Cardiac muscle cell (in vitro differentiated cells and primary cell): ENCODE measurements around the gene MOGAT3. TPM values are rescaled to one million over a fixed set of nuclear protein-coding genes. Genes with fewer than 3 reads are reported as not detected.

Experiments
- DNase-seq, 2 donors: peaks; one replicate each; pipeline versions ENCODE4 v3.0.0 to v3.0.0-alpha.2; 2010 to 2017; ENCODE audit warnings: low read depth in 1 of 2, low spot score in 1 of 2
- H3K27ac ChIP-seq: fragments of 200-600 bp; sonication (generic); 2 replicates; pipeline ENCODE4 v1.5.1; 2016
- H3K27me3 ChIP-seq: fragments of 200-600 bp; sonication (generic); 2 replicates; pipeline ENCODE4 v1.6.0; 2016; ENCODE audit warnings: control low read depth
- H3K36me3 ChIP-seq: fragments of 200-600 bp; sonication (generic); 2 replicates; pipeline ENCODE4 v1.5.1; 2016; ENCODE audit warnings: control low read depth
- H3K4me1 ChIP-seq: fragments of 200-600 bp; sonication (generic); 2 replicates; pipeline ENCODE4 v1.8.1; 2017; ENCODE audit warnings: low read depth, mild to moderate bottlenecking, mixed run types
- H3K4me3 ChIP-seq: fragments of 200-600 bp; sonication (generic); 2 replicates; pipeline ENCODE4 v1.5.1; 2016; ENCODE audit warnings: mild to moderate bottlenecking
- H3K9me3 ChIP-seq: fragments of 200-600 bp; sonication (generic); 2 replicates; pipeline ENCODE4 v1.5.1; 2017; ENCODE audit warnings: low read depth, mild to moderate bottlenecking, control low read depth
- CTCF ChIP-seq: IDR thresholded peaks from 2 replicates; pipeline ENCODE4 v1.5.1; 2012; ENCODE audit warnings: low read depth, mild to moderate bottlenecking, low read length
- polyA plus RNA-seq: library from polyadenylated mRNA; unstranded; fragments of >200 nt; fragmentation: Nextera tagmentation; extraction: Ambion mirVana; gene quantifications from 2 replicates; pipeline ENCODE4 v1.2.1, GENCODE V29; 2016
- total RNA-seq: library from RNA; depleted of rRNA; stranded (reverse); fragments of >200 nt; gene quantifications from 2 replicates; pipeline ENCODE4 v1.2.3, GENCODE V29; 2016

MOGAT3 gene
- total and polyA plus RNA-seq, 2 experiments from 2014 or later: not detected

- Histone ChIP-seq H3K4me3 (no peak overlapping the region), H3K9me3 (no peaks in the 10 kb centered on the region), H3K36me3 (no peaks in the 10 kb centered on the region), H3K4me1 (peaks cover 6% of the 10 kb centered on the region), H3K27me3 (peaks cover 100% of the 10 kb centered on the region), H3K27ac (no peak overlapping the region)
- no peak for DNase-seq
- TF ChIP-seq CTCF: peak; percentile 32
Measured at GRCh38 chr7:101171442-101171837, 29.4 kb downstream of the MOGAT3 start.

- TF ChIP-seq CTCF: no peak
- no peak overlapping the region for H3K27ac ChIP-seq
- peaks cover 100% of the 10 kb centered on the region for H3K27me3 ChIP-seq
- H3K4me1 ChIP-seq: peaks cover 9% of the 10 kb centered on the region
- DNase-seq: no peak
- H3K9me3 ChIP-seq: no peaks in the 10 kb centered on the region
- no peak overlapping the region for H3K4me3 ChIP-seq
- no peaks in the 10 kb centered on the region for H3K36me3 ChIP-seq
Measured at GRCh38 chr7:101170617-101171441, 30.0 kb downstream of the MOGAT3 start.

GRCh38 chr7:101169838-101170551 is 30.8 kb downstream of the MOGAT3 start:
- TF ChIP-seq CTCF: peak; percentile 97
- Histone ChIP-seq H3K27ac (no peak overlapping the region), H3K27me3 (peaks cover 100% of the 10 kb centered on the region), H3K36me3 (no peaks in the 10 kb centered on the region), H3K4me3 (no peak overlapping the region), H3K9me3 (no peaks in the 10 kb centered on the region), H3K4me1 (peaks cover 11% of the 10 kb centered on the region)
- DNase-seq: peak; percentile 65 to 69

- H3K36me3 ChIP-seq: no peaks in the 10 kb centered on the region
- no peaks in the 10 kb centered on the region for H3K9me3 ChIP-seq
- H3K27me3 ChIP-seq: peaks cover 100% of the 10 kb centered on the region
- no peak overlapping the region for H3K4me3 ChIP-seq
- H3K4me1 ChIP-seq: peaks cover 14% of the 10 kb centered on the region
- H3K27ac ChIP-seq: no peak overlapping the region
- DNase-seq: no peak
- no peak for TF ChIP-seq CTCF
Measured at GRCh38 chr7:101169110-101169837, 31.6 kb downstream of the MOGAT3 start.

- Histone ChIP-seq H3K36me3 (no peaks in the 10 kb centered on the region), H3K4me1 (peaks cover 20% of the 10 kb centered on the region), H3K9me3 (no peaks in the 10 kb centered on the region), H3K27ac (no peak overlapping the region), H3K27me3 (peaks cover 100% of the 10 kb centered on the region), H3K4me3 (no peak overlapping the region)
- no peak for TF ChIP-seq CTCF
- no peak for DNase-seq
Measured at GRCh38 chr7:101168412-101169049, 32.3 kb downstream of the MOGAT3 start.
